Mesendoderm (in vitro differentiated cells): ENCODE results near the gene TBC1D1.

Source experiments
- DNase-seq: peaks from one replicate; pipeline ENCODE4 v3.0.0; 2013
- H2AK5ac ChIP-seq: 2 replicates; pipeline ENCODE4 v1.6.1; 2013; ENCODE audit warnings: low read length, inconsistent platforms
- H2BK120ac ChIP-seq: 2 replicates; pipeline ENCODE4 v1.6.1; 2013; ENCODE audit warnings: low read depth, mild to moderate bottlenecking, low read length, moderate library complexity, mixed read lengths
- H2BK15ac ChIP-seq: replicated peaks from 2 replicates; pipeline ENCODE4 v1.6.1; 2013; ENCODE audit warnings: low read depth, mild to moderate bottlenecking, moderate library complexity
- H2BK5ac ChIP-seq: 2 replicates; pipeline ENCODE4 v1.6.1; 2013; ENCODE audit warnings: low read length, inconsistent platforms
- H3K18ac ChIP-seq: 2 replicates; pipeline ENCODE4 v1.6.1; 2013; ENCODE audit warnings: mild to moderate bottlenecking, low read length, mixed read lengths
- H3K23ac ChIP-seq: one replicate; pipeline ENCODE4 v1.6.1; 2013; ENCODE audit warnings: low read length
- H3K27ac ChIP-seq: 2 replicates; pipeline ENCODE4 v1.5.1; 2013; ENCODE audit warnings: low read depth, mild to moderate bottlenecking, inconsistent platforms, low read length, moderate library complexity
- H3K27me3 ChIP-seq: 2 replicates; pipeline ENCODE4 v1.6.1; 2013; ENCODE audit warnings: low read length, control low read depth, mild to moderate bottlenecking, inconsistent platforms; ENCODE audit not compliant: insufficient read depth, poor library complexity
- H3K36me3 ChIP-seq: 2 replicates; pipeline ENCODE4 v1.6.1; 2013; ENCODE audit warnings: low read length, inconsistent platforms; ENCODE audit not compliant: control insufficient read depth, insufficient read depth
- H3K4ac ChIP-seq: one replicate; pipeline ENCODE4 v1.6.1; 2013; ENCODE audit warnings: low read depth, mild to moderate bottlenecking, low read length, moderate library complexity
- H3K4me1 ChIP-seq: 2 replicates; pipeline ENCODE4 v1.6.1; 2013; ENCODE audit warnings: low read depth, low read length, inconsistent platforms; ENCODE audit not compliant: control insufficient read depth
- H3K4me2 ChIP-seq: 2 replicates; pipeline ENCODE4 v1.6.1; 2013; ENCODE audit warnings: low read length
- H3K4me3 ChIP-seq: 2 replicates; pipeline ENCODE4 v1.5.1; 2013; ENCODE audit warnings: mild to moderate bottlenecking, low read length
- H3K56ac ChIP-seq: one replicate; pipeline ENCODE4 v1.6.1; 2013; ENCODE audit warnings: low read length
- H3K79me1 ChIP-seq: 2 replicates; pipeline ENCODE4 v1.6.1; 2013; ENCODE audit warnings: low read length, inconsistent platforms
- H3K79me2 ChIP-seq: 2 replicates; pipeline ENCODE4 v1.6.1; 2013; ENCODE audit warnings: mild to moderate bottlenecking, low read length; ENCODE audit not compliant: control insufficient read depth, insufficient read depth
- H3K9ac ChIP-seq: 2 replicates; pipeline ENCODE4 v1.6.1; 2013; ENCODE audit warnings: low read length, inconsistent platforms
- H4K5ac ChIP-seq: one replicate; pipeline ENCODE4 v1.6.1; 2013; ENCODE audit warnings: low read length
- H4K8ac ChIP-seq: one replicate; pipeline ENCODE4 v1.6.1; 2013; ENCODE audit warnings: low read depth, mild to moderate bottlenecking, control low read depth, low read length, moderate library complexity
- WGBS: extraction: QIAGEN DNeasy Blood & Tissue Kit; methylation state at CpG from one replicate; pipeline ENCODE4 v1.1.7; 2013; ENCODE audit warnings: low lambda C conversion rate, missing lambda C conversion rate; ENCODE audit not compliant: insufficient coverage; ENCODE audit errors: extremely low coverage; 5-methylcytosine and 5-hydroxymethylcytosine counted together

Gene TBC1D1

GRCh38 chr4:38004887-38005286, 114.0 kb downstream of the TBC1D1 start:
- H3K9ac ChIP-seq = peak overlapping the region; percentile 22
- H3K56ac ChIP-seq = peak overlapping the region; percentile 44
- H2BK5ac ChIP-seq = no peak overlapping the region
- no peak overlapping the region for H4K5ac ChIP-seq
- H3K4me1 ChIP-seq = peaks cover 29% of the 10 kb centered on the region
- H3K36me3 ChIP-seq = no peaks in the 10 kb centered on the region
- H3K27me3 ChIP-seq = no peaks in the 10 kb centered on the region
- H2BK15ac ChIP-seq = no peak overlapping the region
- no CpG with 5 or more reads among the region's 6 CpGs for WGBS
- no peak overlapping the region for H3K4me2 ChIP-seq
- peaks cover 19% of the 10 kb centered on the region for H3K79me1 ChIP-seq
- no peak overlapping the region for H3K4me3 ChIP-seq
- no peak overlapping the region for H3K23ac ChIP-seq
- H2BK120ac ChIP-seq = no peak overlapping the region
- H3K27ac ChIP-seq = no peak overlapping the region
- no peak overlapping the region for H2AK5ac ChIP-seq
- peak overlapping the region; percentile 45 for H3K18ac ChIP-seq
- no peak overlapping the region for H3K4ac ChIP-seq
- no peak overlapping the region for H4K8ac ChIP-seq
- no peak for DNase-seq
- H3K79me2 ChIP-seq = peaks cover 35% of the 10 kb centered on the region

- WGBS = no CpG with 5 or more reads among the region's 3 CpGs
- H3K27me3 ChIP-seq = no peaks in the 10 kb centered on the region
- H4K5ac ChIP-seq = no peak overlapping the region
- H3K56ac ChIP-seq = peak overlapping the region; percentile 31
- no peak for DNase-seq
- peaks cover 33% of the 10 kb centered on the region for H3K79me2 ChIP-seq
- no peak overlapping the region for H2AK5ac ChIP-seq
- no peak overlapping the region for H3K4ac ChIP-seq
- no peak overlapping the region for H2BK120ac ChIP-seq
- no peak overlapping the region for H3K4me3 ChIP-seq
- H2BK5ac ChIP-seq = no peak overlapping the region
- no peak overlapping the region for H3K27ac ChIP-seq
- no peaks in the 10 kb centered on the region for H3K36me3 ChIP-seq
- no peak overlapping the region for H3K9ac ChIP-seq
- peak overlapping the region; percentile 67 for H3K23ac ChIP-seq
- peaks cover 33% of the 10 kb centered on the region for H3K4me1 ChIP-seq
- H3K79me1 ChIP-seq = peaks cover 19% of the 10 kb centered on the region
- no peak overlapping the region for H4K8ac ChIP-seq
- H3K18ac ChIP-seq = peak overlapping the region; percentile 25
- H2BK15ac ChIP-seq = no peak overlapping the region
- H3K4me2 ChIP-seq = no peak overlapping the region
Observed at GRCh38 chr4:38005637-38006036, 114.8 kb downstream of the TBC1D1 start.

GRCh38 chr4:38007645-38008044, 116.8 kb downstream of the TBC1D1 start:
- no CpG with 5 or more reads among the region's 5 CpGs for WGBS
- Histone ChIP-seq H3K27ac (no peak overlapping the region), H3K9ac (no peak overlapping the region), H4K8ac (no peak overlapping the region), H3K4me1 (peaks cover 25% of the 10 kb centered on the region), H3K79me1 (peaks cover 21% of the 10 kb centered on the region), H3K27me3 (no peaks in the 10 kb centered on the region), H3K4me2 (no peak overlapping the region), H2BK120ac (no peak overlapping the region), H3K36me3 (no peaks in the 10 kb centered on the region), H3K18ac (no peak overlapping the region), H3K79me2 (peaks cover 36% of the 10 kb centered on the region), H3K4me3 (no peak overlapping the region), H2BK5ac (no peak overlapping the region), H4K5ac (no peak overlapping the region), H2AK5ac (no peak overlapping the region), H3K4ac (no peak overlapping the region), H3K23ac (no peak overlapping the region), H2BK15ac (no peak overlapping the region), H3K56ac (peak overlapping the region; percentile 9)
- no peak for DNase-seq

- H3K27me3 ChIP-seq = no peaks in the 10 kb centered on the region
- no peak overlapping the region for H2AK5ac ChIP-seq
- H3K79me1 ChIP-seq = peaks cover 21% of the 10 kb centered on the region
- no peak overlapping the region for H4K5ac ChIP-seq
- H3K4me3 ChIP-seq = no peak overlapping the region
- no peak for DNase-seq
- H3K27ac ChIP-seq = no peak overlapping the region
- H3K18ac ChIP-seq = no peak overlapping the region
- no CpG with 5 or more reads among the region's 3 CpGs for WGBS
- H3K9ac ChIP-seq = no peak overlapping the region
- peaks cover 20% of the 10 kb centered on the region for H3K4me1 ChIP-seq
- H3K4ac ChIP-seq = no peak overlapping the region
- H3K36me3 ChIP-seq = no peaks in the 10 kb centered on the region
- H2BK5ac ChIP-seq = no peak overlapping the region
- no peak overlapping the region for H3K4me2 ChIP-seq
- no peak overlapping the region for H2BK120ac ChIP-seq
- H2BK15ac ChIP-seq = no peak overlapping the region
- peaks cover 31% of the 10 kb centered on the region for H3K79me2 ChIP-seq
- no peak overlapping the region for H3K23ac ChIP-seq
- no peak overlapping the region for H3K56ac ChIP-seq
- no peak overlapping the region for H4K8ac ChIP-seq
Observed at GRCh38 chr4:38008571-38009021, 117.7 kb downstream of the TBC1D1 start.

DNA sequence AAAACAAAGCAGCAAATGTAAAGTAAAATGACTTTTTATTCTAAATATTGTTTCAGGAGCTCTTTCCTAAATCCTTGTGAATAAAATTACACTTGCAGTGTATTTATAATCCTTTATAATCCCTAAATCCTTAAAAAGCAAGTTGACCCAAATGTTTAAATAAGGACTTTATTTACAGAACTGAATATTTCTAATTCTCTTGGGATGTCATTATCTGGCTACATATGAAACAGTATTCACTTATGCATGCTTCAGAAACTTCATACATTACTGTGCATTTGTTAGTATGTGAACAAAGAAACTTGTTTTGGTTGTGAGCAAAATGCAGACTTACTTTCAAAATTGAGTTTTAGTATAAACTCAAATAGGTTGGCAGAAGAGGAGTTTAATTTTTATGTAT, 118.5 kb downstream of the TBC1D1 start:
- no peak for DNase-seq
- Histone ChIP-seq H3K36me3 (no peaks in the 10 kb centered on the region), H3K79me2 (peaks cover 28% of the 10 kb centered on the region), H3K23ac (no peak overlapping the region), H3K9ac (no peak overlapping the region), H3K4ac (no peak overlapping the region), H3K4me2 (no peak overlapping the region), H3K27ac (no peak overlapping the region), H4K5ac (no peak overlapping the region), H3K56ac (no peak overlapping the region), H3K18ac (no peak overlapping the region), H3K4me3 (no peak overlapping the region), H4K8ac (no peak overlapping the region), H2BK120ac (no peak overlapping the region), H3K79me1 (peaks cover 23% of the 10 kb centered on the region), H3K27me3 (no peaks in the 10 kb centered on the region), H2AK5ac (no peak overlapping the region), H2BK5ac (no peak overlapping the region), H3K4me1 (peaks cover 18% of the 10 kb centered on the region), H2BK15ac (no peak overlapping the region)

GRCh38 chr4:38009949-38010348, 119.1 kb downstream of the TBC1D1 start:
- Histone ChIP-seq H2AK5ac (no peak overlapping the region), H3K56ac (no peak overlapping the region), H2BK120ac (no peak overlapping the region), H3K27ac (no peak overlapping the region), H3K79me1 (peaks cover 21% of the 10 kb centered on the region), H4K5ac (no peak overlapping the region), H3K9ac (no peak overlapping the region), H3K4me2 (no peak overlapping the region), H2BK15ac (no peak overlapping the region), H3K4me3 (no peak overlapping the region), H3K36me3 (no peaks in the 10 kb centered on the region), H2BK5ac (no peak overlapping the region), H3K4me1 (peaks cover 16% of the 10 kb centered on the region), H4K8ac (no peak overlapping the region), H3K79me2 (peaks cover 25% of the 10 kb centered on the region), H3K18ac (no peak overlapping the region), H3K4ac (no peak overlapping the region), H3K27me3 (no peaks in the 10 kb centered on the region), H3K23ac (no peak overlapping the region)
- DNase-seq = no peak
- no CpG with 5 or more reads among the region's 3 CpGs for WGBS
